HUDEP-2 (cell line): ENCODE measurements around the gene NECTIN1.

Experiments used
- DNase-seq, 76 experiments: peaks; one replicate each; lab custom pipeline; 2025; ENCODE audit not compliant: unreplicated experiment in 76 of 76; lab: John Stamatoyannopoulos, UW

NECTIN1 gene

DNA sequence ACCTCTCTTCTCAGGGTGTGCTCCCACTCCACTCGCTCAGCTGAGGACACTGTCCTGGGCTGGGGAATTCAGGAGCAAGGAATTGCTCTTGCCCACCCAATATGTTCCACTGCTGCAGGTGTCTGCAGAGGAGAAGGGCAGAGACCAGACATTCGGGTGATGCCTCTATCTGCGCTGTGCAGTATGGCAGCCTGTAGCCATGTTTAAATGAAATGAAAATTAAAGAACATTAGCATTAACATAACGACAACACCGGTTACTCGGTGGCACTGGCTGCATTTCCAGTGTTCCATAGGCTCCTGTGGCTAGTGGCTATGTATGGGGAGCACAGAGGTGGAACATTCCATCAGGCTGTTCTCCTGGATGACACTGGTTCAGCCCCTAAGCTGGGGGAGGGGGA lies 104.4 kb downstream of the NECTIN1 start:
- no peak for DNase-seq

GRCh38 chr11:119624102-119624615 lies 104.8 kb downstream of the NECTIN1 start:
- peak in 3 of 76 experiments; percentile 3 to 11 (median 8) for DNase-seq

GRCh38 chr11:119623682-119624081 lies 105.3 kb downstream of the NECTIN1 start:
- DNase-seq: no peak

DNA sequence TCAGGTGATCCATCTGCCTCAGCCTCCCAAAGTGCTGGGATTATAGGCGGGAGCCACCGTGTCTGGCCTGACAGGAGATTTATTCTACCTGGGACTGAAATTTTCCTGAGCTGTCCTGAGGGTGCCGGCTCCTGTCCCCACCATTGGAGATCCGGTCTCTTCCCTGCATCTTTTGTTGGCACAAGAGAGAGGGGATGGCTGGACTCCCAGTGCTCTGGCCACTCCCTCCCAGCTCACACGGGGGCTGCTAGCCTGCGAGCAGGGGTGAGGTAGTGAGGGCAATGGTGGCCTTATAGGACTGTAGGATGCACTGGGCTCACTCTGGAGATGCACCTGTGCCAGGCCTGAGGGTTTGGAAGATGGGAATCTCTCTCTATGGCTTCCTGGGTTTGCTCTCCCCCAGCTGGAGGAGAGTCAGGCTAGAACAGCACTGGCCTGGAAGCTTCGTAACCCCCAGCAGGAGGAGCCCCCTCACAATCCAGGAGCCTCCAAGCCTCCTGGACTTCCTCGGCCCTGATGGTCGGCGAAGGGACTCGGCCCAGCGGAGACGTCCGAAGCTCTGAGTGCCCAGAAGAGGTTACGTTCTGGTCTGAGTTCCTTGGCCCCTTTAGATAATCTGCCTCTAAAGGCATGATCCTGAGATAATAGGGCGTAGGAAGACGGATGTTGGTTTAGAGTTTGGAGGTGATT lies 106.4 kb downstream of the NECTIN1 start:
- no peak for DNase-seq

- DNase-seq: no peak
Measured at GRCh38 chr11:119619665-119620064, 109.3 kb downstream of the NECTIN1 start.

DNA sequence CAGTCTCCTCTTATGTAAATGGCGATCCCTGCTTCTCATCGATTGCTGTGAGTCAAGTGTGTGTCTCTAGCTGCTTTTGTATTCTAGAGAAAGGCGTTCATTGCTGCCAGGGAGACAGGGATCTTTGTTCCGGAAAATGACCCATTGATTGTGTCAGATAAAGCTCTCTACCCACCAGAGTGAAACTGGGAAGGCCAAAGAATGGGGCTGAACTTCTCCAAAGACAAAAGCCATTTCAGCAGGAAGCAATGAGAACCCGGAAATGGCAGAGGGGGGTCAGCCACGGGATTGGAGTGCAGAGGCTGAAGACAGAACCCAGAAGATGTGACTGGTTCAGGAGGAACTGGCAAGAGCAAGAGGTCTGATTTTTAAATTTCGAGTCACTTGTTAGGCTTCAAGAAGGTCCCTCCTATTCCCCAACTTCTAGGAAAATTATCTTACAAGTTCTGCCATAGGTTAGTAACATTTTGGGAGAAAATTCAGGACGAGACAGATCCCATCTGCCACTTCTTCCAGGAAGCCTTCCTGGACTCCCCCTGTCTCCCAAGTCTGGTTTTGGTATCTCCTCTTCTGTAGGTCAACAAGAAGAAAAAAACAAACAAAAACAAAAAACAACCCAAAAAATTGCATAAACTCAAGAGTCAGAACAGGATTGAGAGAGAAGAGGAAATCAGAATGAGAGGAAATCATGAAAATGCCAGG lies 110.6 kb downstream of the NECTIN1 start:
- no peak for DNase-seq

- DNase-seq: no peak
Measured at GRCh38 chr11:119617340-119617713, 111.7 kb downstream of the NECTIN1 start.

DNA sequence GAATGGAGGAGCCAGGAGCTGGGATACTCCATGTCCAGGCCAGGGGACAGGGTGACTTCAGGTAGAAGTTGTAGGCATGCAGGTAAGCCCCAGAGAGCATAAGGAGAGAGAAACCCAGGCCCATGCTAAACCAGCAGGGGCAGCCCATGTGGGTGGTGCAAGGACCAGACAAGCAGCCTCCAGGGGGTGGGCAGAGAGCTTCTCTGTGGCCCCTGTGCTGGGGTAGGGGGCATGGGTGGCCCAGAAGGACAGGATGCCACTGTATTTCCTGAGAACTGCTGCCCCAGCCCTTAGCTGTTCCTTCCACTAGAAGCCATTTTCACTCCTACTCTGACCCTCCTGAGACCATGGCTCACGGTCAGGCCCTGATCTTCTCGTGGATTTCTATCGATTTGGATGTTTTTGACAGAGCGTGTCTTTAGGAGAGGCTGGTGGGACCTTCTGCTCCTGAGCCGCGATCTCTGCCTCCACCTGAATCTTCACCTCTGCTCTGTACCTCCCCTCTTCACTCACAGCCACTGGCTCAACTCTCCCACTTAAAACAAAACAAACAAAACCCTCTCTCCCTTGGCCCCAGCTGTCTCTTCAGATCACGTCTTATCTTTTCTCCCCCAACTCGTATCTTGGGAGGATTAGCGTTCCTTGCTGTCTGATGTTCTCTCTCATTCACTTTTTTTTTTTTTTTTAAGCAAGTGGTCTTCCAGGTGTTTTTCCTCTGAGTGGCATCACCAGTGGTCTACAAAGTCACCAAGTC lies 112.2 kb downstream of the NECTIN1 start:
- DNase-seq: no peak

DNA sequence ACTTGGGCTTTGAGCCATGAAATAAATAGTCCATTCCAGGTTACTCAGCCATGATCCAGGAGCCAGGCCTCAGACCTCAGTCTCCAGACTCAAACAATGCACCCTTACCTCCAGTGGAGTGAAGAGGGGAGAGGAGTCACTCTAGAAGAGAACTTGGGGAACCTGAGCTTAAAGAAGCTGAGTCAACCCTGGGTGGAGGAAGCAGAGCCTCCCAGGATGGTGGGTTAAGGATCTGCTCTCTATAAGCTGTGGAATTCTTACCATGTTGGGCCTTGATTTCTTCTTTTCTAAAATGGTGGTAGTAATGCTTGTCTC lies 113.2 kb downstream of the NECTIN1 start:
- no peak for DNase-seq

DNA sequence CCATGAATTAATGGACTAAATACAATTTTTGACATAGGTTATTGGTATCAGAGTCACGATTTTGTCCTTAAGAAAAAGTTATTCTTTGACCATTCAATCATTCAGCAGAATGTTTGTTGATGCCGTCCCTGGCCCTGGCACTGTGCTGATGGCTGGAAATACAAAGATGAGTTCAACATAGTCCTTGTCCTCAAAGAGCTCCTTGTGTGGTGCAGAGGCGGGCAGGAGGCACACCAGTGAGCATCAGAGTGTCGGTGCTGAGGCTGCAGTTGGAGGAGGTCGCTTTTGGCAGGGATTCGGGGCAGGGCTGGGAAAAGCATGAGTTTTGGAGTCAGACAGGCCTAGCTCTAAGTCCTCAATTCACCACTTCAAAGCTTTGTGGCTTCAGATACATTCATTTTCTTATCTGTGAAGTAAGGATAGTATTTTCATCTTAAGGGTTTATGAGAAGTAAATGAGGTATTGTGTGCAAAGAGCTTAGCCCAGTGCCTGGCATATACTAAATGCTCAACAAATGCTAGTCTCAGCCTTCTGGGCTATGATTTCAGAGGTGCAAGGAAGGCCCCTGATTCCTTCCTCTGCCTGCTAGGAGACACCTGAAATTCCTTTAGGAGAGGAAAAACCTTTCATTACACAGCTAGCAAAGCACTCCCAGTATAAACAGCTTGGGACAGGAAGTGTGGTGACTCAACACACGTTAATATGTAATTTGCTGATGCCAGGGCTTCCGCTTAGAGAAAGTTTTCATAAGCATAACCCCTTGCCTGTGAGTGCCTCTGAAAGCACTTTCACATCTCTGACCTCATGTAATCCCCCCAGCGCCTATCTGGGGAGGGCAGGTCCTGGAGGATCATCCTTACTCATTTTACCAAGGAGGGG lies 113.8 kb downstream of the NECTIN1 start:
- no peak for DNase-seq

GRCh38 chr11:119614222-119615002 lies 114.6 kb downstream of the NECTIN1 start:
- no peak for DNase-seq

DNA sequence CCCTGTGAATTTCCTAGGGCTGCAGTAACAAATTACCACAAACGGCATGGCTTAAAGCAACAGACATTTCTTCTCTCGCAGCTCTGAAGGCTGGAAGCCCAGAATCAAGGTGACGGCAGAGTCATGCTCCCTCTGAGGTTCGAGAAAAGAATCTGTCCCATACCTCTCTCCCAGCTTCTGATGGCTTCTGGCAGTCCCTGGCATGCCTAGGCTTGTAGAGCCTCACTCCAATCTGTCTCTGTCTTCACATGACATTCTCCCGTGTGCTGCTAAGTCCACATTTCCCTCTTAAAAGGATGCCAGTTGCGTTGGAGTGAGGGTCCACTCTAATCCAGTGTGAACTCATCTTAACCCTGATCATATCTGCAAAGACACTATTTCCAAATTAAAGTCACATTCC lies 116.2 kb downstream of the NECTIN1 start:
- no peak for DNase-seq

- no peak for DNase-seq
Measured at GRCh38 chr11:119610836-119611426, 118.1 kb downstream of the NECTIN1 start.

GRCh38 chr11:119608781-119609180 lies 120.2 kb downstream of the NECTIN1 start:
- no peak for DNase-seq

- no peak for DNase-seq
Measured at GRCh38 chr11:119608201-119608600, 120.8 kb downstream of the NECTIN1 start.

- DNase-seq: no peak
Measured at GRCh38 chr11:119607726-119608125, 121.3 kb downstream of the NECTIN1 start.

- DNase-seq: no peak
Measured at GRCh38 chr11:119605137-119605665, 123.8 kb downstream of the NECTIN1 start.

DNA sequence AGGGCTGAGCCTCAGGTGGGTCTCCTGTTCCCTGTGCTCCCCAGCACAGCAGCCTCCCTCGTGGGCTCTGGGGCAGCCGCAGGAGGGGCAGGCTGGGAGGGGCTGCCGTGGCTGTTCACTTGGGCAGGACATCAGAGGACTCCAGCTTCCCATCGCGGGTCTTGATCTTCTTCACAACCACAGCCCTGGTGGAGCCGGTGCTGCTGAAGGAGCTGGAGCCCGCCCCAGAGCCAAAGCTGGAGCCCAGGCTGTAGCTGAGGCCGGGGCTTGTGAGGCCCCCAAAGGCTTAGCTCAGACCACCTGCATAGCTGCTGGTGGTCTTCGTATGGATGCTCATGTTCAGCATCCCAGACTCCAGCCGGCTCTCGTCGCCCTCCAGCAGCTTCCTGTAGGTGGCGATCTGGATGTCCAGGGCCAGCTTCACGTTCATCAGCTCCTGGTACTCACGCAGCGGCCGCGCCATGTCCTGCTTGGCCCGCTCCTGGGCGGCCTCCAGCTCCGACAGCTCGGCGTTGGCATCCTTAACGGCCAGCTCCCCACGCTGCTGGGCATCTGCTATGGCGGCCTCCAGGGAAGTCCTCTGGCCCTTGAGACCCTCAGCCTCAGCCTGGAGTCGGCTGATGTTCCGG lies 126.1 kb downstream of the NECTIN1 start:
- DNase-seq: no peak
